Effector memory CD4-positive, alpha-beta T cell (primary cell): Measurements from ENCODE around the gene PLBD2.

Source experiments
- DNase-seq, 3 donors: peaks; one replicate each; pipeline ENCODE4 v3.0.0-alpha.2; 2020
- H3K27ac ChIP-seq: 2 replicates; pipeline ENCODE4 v1.7.0; 2013; ENCODE audit warnings: mild to moderate bottlenecking, low read length, moderate library complexity; ENCODE audit not compliant: insufficient read depth, poor library complexity, severe bottlenecking
- H3K27me3 ChIP-seq: replicated peaks from 2 replicates; pipeline ENCODE4 v1.7.0; 2013; ENCODE audit warnings: mild to moderate bottlenecking, low read length; ENCODE audit not compliant: insufficient read depth, control insufficient read depth, poor library complexity, severe bottlenecking
- H3K36me3 ChIP-seq: 2 replicates; pipeline ENCODE4 v1.7.0; 2013; ENCODE audit warnings: mild to moderate bottlenecking, low read length, moderate library complexity; ENCODE audit not compliant: control insufficient read depth, insufficient read depth
- H3K4me1 ChIP-seq: 2 replicates; pipeline ENCODE4 v1.7.0; 2013; ENCODE audit warnings: low read length, mild to moderate bottlenecking; ENCODE audit not compliant: control insufficient read depth, insufficient read depth, poor library complexity, severe bottlenecking
- H3K4me3 ChIP-seq: 2 replicates; pipeline ENCODE4 v1.7.0; 2013; ENCODE audit warnings: low read length, low read depth, mild to moderate bottlenecking; ENCODE audit not compliant: insufficient read depth, poor library complexity, severe bottlenecking
- H3K9me3 ChIP-seq: 2 replicates; pipeline ENCODE4 v1.7.0; 2013; ENCODE audit warnings: mild to moderate bottlenecking, low read length, moderate library complexity; ENCODE audit not compliant: control insufficient read depth

PLBD2 gene

GRCh38 chr12:113382206-113382605 lies 23.8 kb downstream of the PLBD2 start:
- Histone ChIP-seq H3K4me3 (no peak overlapping the region), H3K27me3 (no peaks in the 10 kb centered on the region), H3K9me3 (no peaks in the 10 kb centered on the region), H3K27ac (no peak overlapping the region), H3K36me3 (peaks cover 21% of the 10 kb centered on the region), H3K4me1 (no peaks in the 10 kb centered on the region)
- DNase-seq: no peak

GRCh38 chr12:113384778-113385177 lies 26.4 kb downstream of the PLBD2 start:
- H3K36me3 ChIP-seq: peaks cover 29% of the 10 kb centered on the region
- H3K27me3 ChIP-seq: no peaks in the 10 kb centered on the region

GRCh38 chr12:113385282-113385882 lies 27.0 kb downstream of the PLBD2 start:
- Histone ChIP-seq H3K27ac (no peak overlapping the region), H3K9me3 (no peaks in the 10 kb centered on the region), H3K36me3 (peaks cover 31% of the 10 kb centered on the region), H3K27me3 (no peaks in the 10 kb centered on the region), H3K4me1 (no peaks in the 10 kb centered on the region), H3K4me3 (no peak overlapping the region)
- DNase-seq: no peak

More at GRCh38 chr12:113384778-113385177, 26.4 kb downstream of the PLBD2 start:
- H3K4me1 ChIP-seq: no peaks in the 10 kb centered on the region
- no peaks in the 10 kb centered on the region for H3K9me3 ChIP-seq
- H3K27ac ChIP-seq: no peak overlapping the region
- no peak overlapping the region for H3K4me3 ChIP-seq
- no peak for DNase-seq

GRCh38 chr12:113386866-113387566 lies 28.6 kb downstream of the PLBD2 start:
- peaks cover 24% of the 10 kb centered on the region for H3K36me3 ChIP-seq
- no peak overlapping the region for H3K4me3 ChIP-seq
- H3K4me1 ChIP-seq: no peaks in the 10 kb centered on the region
- H3K27ac ChIP-seq: no peak overlapping the region
- H3K9me3 ChIP-seq: no peaks in the 10 kb centered on the region
- no peak for DNase-seq
- H3K27me3 ChIP-seq: no peaks in the 10 kb centered on the region

GRCh38 chr12:113387631-113388030 lies 29.2 kb downstream of the PLBD2 start:
- Histone ChIP-seq H3K27me3 (no peaks in the 10 kb centered on the region), H3K9me3 (no peaks in the 10 kb centered on the region), H3K4me3 (no peak overlapping the region), H3K4me1 (no peaks in the 10 kb centered on the region), H3K27ac (no peak overlapping the region), H3K36me3 (peaks cover 24% of the 10 kb centered on the region)
- no peak for DNase-seq

- H3K36me3 ChIP-seq: peaks cover 24% of the 10 kb centered on the region
Measured at GRCh38 chr12:113388351-113388750, 30.0 kb downstream of the PLBD2 start.

GRCh38 chr12:113390064-113391043 lies 32.0 kb downstream of the PLBD2 start:
- Histone ChIP-seq H3K27ac (no peak overlapping the region), H3K4me1 (no peaks in the 10 kb centered on the region), H3K36me3 (peaks cover 15% of the 10 kb centered on the region), H3K27me3 (no peaks in the 10 kb centered on the region), H3K4me3 (no peak overlapping the region), H3K9me3 (no peaks in the 10 kb centered on the region)
- no peak for DNase-seq

More at GRCh38 chr12:113388351-113388750, 30.0 kb downstream of the PLBD2 start:
- H3K4me1 ChIP-seq: no peaks in the 10 kb centered on the region
- H3K27me3 ChIP-seq: no peaks in the 10 kb centered on the region
- H3K4me3 ChIP-seq: no peak overlapping the region
- no peak overlapping the region for H3K27ac ChIP-seq
- no peak for DNase-seq
- no peaks in the 10 kb centered on the region for H3K9me3 ChIP-seq

- H3K9me3 ChIP-seq: no peaks in the 10 kb centered on the region
- H3K4me1 ChIP-seq: no peaks in the 10 kb centered on the region
- H3K27ac ChIP-seq: no peak overlapping the region
Measured at GRCh38 chr12:113391145-113391544, 32.8 kb downstream of the PLBD2 start.

GRCh38 chr12:113391650-113392337 lies 33.4 kb downstream of the PLBD2 start:
- Histone ChIP-seq H3K4me1 (no peaks in the 10 kb centered on the region), H3K36me3 (peaks cover 15% of the 10 kb centered on the region), H3K9me3 (no peaks in the 10 kb centered on the region), H3K27ac (no peak overlapping the region), H3K27me3 (no peaks in the 10 kb centered on the region), H3K4me3 (no peak overlapping the region)
- DNase-seq: no peak

More at GRCh38 chr12:113391145-113391544, 32.8 kb downstream of the PLBD2 start:
- Histone ChIP-seq H3K4me3 (no peak overlapping the region), H3K27me3 (no peaks in the 10 kb centered on the region), H3K36me3 (peaks cover 15% of the 10 kb centered on the region)
- no peak for DNase-seq
